Raji (cell line): ENCODE measurements around the gene PYGO2.

Source experiments
- POLR2A ChIP-seq: IDR thresholded peaks from 2 replicates; pipeline ENCODE4 v1.6.1; 2011; ENCODE audit warnings: low read depth, low read length, control low read depth; ENCODE audit not compliant: insufficient read depth

The PYGO2 gene

DNA sequence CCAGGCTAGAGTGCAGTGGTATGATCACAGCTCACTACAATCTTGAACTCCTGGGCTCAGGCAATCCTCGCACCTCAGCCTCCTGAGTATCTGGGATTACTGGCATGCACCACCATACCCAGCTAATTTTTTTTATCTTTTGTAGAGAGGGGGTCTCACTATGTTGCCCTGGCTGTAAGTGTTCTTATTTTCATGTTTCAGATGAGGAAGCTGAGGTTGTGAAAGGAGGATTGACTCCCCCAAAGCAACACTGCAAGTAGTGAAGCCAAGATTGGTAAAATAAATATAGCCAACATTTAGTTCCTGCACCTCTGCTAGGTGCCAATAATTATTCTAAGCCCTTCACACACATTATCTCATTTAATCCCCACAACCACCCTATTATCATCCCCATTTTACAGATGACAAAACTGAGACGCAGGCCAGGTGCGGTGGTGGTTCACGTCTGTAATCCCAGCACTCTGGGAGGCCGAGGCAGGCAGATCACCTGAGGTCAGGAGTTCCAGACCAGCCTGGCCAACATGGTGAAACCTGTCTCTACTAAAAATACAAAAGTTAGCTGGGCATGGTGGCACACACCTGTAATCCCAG is 27.1 kb downstream of the PYGO2 start:
- TF ChIP-seq POLR2A, result no peak

DNA sequence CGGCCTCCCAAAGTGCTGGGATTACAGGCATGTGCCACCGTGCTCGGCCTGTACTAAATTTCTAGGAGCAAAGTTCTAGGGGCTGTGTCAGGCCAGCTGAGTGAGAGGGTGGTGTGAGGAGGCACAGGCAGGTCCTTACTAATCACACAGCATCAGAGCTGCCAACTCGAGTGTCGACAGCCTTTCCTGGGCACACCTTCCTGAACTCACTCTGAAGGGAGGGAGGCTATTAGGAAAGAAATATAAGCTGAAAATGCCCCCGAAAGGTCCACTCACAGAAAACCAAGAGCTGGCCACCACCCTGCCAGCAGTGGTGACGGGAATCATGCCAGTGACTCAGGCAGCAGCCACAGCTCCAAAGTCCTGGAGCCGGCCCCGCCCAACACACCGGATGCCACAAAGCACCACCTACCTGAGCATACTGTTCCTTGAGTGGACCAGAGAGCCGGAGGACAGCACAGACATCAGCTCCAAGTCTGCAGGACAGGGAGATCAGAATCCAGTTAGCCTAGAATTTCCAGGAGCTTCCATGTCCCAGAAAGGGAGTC is 29.6 kb downstream of the PYGO2 start:
- TF ChIP-seq POLR2A, result no peak

DNA sequence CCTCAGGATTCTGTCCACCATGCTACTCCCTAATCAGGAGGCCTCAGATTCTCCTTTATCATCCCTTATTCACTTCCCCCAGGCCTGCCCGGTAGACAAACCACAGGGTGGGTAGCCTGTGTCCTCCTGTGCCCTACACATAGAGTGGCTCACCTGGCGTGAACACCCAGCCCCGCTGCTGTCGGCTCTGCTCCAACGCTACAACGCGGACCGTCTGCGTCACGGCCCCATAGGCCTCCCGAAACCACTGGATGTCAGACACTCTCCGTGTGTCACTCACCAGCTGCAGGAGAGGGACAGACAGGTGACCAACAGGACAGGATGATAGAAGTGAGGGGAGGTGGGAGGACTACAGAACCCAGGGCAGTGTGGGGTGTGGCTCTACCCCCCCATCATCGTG is 35.4 kb downstream of the PYGO2 start:
- no peak for TF ChIP-seq POLR2A

DNA sequence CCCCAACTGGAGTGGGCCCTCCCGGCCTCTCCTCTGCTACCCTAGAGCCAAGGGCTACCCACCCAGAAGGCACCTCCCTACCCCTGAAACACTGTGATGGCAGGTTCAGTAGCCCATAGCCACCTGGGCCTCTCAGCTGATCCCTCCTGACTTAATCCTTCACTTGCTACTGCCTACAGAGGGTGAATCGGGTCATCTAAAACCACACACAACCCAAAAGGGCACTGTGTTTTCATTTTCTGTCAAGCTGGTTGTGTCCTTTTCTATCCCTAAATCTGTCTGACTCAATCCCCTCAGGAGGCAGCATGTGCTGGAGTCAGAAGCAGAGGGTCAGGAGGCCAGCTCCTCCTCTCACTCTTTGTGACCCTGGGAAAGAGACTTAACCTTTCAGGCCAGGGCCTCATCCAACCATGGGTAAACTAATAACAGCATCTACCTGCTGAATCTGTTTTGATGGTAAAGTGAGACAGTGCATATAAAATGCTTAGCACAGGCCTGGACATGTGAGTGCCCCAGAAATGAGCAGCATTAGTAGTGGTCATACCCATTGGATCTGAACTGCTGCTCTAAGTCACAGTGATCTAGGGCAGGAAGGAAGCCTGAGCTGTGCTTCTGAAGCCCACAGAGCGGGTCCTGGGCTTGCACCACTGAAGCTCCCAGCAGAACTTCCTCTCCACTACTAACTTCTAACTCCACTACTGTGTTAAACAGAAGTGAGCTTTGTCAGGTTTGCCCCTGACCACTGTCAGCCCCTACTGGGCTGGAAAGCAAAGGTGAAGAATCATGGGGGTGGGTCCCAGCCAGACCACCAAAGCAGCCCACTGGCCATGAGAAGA is 36.0 kb downstream of the PYGO2 start:
- no peak for TF ChIP-seq POLR2A

DNA sequence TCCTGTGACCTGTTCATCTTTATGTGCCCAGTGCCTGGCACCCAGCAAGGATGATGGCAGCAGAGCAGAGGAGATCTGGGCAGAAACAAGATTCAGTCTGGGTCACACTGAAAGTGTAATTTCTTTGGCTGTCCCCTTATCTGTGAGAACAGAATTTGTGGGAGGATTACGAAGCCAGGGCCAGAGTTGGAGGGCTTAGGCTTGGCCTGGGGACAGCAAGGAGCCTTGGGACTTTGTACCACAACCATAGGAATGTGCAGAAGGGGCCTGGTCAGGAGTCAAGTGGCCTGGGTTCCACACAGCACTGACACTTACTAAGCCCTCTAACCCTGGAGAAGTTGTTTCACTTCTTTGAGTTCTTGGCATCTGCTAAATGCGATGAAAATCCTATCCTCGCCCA is 37.9 kb downstream of the PYGO2 start:
- no peak for TF ChIP-seq POLR2A

DNA sequence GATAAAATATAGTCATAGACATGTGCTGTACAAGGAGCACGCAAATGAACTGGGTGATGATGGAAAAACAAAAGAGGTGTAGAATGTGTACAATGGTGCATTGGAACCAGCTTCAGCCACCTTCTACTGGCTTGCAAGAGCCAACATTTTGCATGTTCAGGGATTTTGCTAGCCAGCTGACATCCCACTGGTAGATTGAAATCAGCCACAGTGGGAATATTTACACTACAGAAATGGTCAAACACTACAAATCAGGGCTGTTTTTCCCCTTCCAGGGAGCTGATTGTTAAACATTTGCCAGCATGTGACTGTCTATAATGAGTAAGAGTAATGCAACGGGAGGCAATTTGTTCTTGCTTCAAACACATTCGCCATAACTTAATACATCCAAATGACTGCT is 48.3 kb downstream of the PYGO2 start:
- TF ChIP-seq POLR2A, result no peak

DNA sequence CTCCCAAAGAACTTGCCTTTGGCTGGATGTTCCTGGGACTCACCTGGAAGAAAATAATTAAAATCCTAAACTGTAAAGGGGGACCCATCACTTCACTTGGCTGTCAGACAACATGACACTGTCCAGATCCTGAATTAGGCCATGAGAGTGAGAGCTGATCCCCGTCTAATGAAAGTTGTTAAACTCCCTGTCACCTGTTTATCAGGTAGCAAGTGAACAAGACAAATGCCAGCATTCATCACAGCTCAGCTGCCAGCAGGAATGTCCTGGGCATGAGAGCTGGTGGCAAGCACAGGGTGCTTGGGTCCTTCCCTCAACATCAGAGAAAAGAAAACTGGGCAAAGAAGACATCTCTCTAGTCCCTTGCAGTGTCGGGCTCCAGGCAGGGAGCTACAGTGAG is 48.8 kb downstream of the PYGO2 start:
- TF ChIP-seq POLR2A, result no peak

DNA sequence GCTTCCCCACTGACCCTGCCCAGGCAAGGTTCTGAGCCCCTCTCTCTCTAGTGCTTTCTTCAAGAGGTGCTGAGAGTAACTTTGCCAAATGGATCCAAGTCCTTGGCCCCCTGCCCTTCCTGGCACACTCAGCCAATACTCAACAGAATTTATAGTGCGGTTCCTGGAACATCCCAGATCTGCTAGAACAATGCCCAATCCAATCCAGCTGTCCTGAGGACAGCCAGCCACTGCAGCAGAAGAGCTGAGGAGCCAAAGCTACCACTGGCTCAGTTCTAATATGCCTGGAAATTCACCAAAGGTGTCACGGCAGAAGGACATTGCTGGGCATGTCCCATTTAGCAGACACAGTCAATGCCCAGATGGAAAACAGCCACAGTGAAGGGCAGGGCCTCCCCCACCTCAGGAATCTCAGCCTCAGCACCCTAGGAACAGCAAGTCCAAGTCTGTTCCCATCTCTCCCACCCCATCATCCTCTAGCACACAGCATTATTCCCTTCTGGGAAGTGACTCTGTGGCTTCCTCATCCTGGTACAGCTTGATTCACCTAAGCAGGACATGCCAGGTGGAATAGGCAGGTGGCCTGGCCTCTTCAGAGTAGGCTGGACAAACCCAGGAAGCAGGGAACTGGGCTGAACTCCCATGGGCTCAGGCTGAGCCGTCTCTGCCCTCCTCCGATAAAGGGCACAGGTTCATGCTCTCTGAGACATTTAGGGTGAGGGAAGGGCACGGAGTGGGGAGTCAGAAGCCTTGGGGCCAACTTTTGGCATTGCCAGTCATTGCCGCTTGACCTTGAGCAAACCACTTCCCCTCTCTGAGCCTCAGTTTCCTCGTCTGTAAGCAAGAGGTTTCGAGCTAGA is 49.7 kb downstream of the PYGO2 start:
- TF ChIP-seq POLR2A, result no peak

DNA sequence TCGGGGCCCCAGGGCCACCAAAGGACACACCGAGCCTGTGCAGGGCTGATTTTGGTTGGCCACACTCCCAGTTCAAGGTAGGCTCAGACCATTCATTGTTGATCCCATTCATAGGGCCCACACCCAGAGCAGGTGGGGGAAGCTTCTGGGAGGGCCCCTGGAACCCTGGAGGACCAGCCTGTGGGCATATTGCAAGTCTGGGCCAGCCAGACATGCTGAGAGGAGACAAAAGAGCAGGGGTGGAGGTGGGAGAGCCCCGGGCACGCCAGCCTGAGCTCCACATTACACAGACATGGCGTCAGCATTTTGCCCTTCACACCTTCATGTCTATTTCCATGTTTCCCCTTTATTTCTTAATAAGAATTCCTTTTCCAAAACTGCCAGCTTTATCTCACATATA is 50.7 kb downstream of the PYGO2 start:
- no peak for TF ChIP-seq POLR2A

DNA sequence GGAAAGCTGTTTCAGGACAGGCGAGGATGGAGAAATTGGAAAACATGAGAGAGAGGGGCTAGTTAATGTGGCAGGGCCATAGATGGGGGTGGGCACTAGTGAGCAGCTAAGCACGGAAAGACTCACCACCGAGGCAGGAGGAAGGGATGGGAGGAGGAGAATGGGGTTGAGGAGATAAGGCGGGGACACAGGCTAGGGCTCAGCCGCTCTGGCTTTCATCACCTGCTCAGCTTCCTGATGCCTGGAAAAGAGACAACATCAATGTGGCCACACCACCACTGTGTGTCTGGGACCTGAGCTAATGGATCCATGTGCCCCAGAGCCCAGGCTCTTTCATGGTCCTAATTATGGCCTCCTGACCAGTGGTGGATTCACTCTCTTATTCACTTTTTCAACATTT is 52.6 kb downstream of the PYGO2 start:
- TF ChIP-seq POLR2A, result no peak
